D721Med (cell line): ENCODE data around the gene AKT1S1.

Experiments used
- DNase-seq: peaks from one replicate; pipeline ENCODE4 v3.0.0; 2011; ENCODE audit warnings: low spot score; ENCODE audit not compliant: insufficient read length
- FAIRE-seq: peaks from 2 replicates; lab custom pipeline; 2011; peaks lifted over from hg19 to GRCh38; lab: Jason Lieb, UNC
- CTCF ChIP-seq: IDR thresholded peaks from 2 replicates; pipeline ENCODE4 v1.5.1; 2012; ENCODE audit warnings: mild to moderate bottlenecking, control low read depth; ENCODE audit not compliant: insufficient read depth; ENCODE audit errors: missing control alignments

The AKT1S1 gene

GRCh38 chr19:49836176-49837008, 40.8 kb downstream of the AKT1S1 start:
- no peak for FAIRE-seq
- TF ChIP-seq CTCF: no peak

GRCh38 chr19:49835562-49835961, 41.6 kb downstream of the AKT1S1 start:
- TF ChIP-seq CTCF: no peak
- FAIRE-seq (no peak), DNase-seq (no peak)

More at GRCh38 chr19:49836176-49837008, 40.8 kb downstream of the AKT1S1 start:
- no peak for DNase-seq

GRCh38 chr19:49833599-49833998, 43.6 kb downstream of the AKT1S1 start:
- FAIRE-seq: no peak

GRCh38 chr19:49832556-49832955, 44.6 kb downstream of the AKT1S1 start:
- no peak for DNase-seq
- TF ChIP-seq CTCF: no peak
- no peak for FAIRE-seq

More at GRCh38 chr19:49833599-49833998, 43.6 kb downstream of the AKT1S1 start:
- no peak for TF ChIP-seq CTCF
- DNase-seq: no peak

GRCh38 chr19:49831592-49831991, 45.6 kb downstream of the AKT1S1 start:
- FAIRE-seq: no peak
- no peak for TF ChIP-seq CTCF
- no peak for DNase-seq

- FAIRE-seq (no peak), DNase-seq (no peak)
- no peak for TF ChIP-seq CTCF
Measured at GRCh38 chr19:49830766-49831165, 46.4 kb downstream of the AKT1S1 start.

- no peak for FAIRE-seq
- TF ChIP-seq CTCF: no peak
- DNase-seq: no peak
Measured at GRCh38 chr19:49829721-49830120, 47.4 kb downstream of the AKT1S1 start.
